Stimulated activated CD8-positive, alpha-beta memory T cell treated with anti-CD3 and anti-CD28 coated beads, Interleukin-12 subunit alpha, Interleukin-12 subunit beta, amount 100 ng/mL, for 1 hour (primary cell): ENCODE measurements around the gene DBH.
"Not testable (repeated sequence)": the region's sequence is repeated elsewhere in the genome, so short reads cannot be mapped to it uniquely, and the experiment has no call there.

Source experiments
- DNase-seq: peaks from one replicate; pipeline ENCODE4 v3.0.0-alpha.2; 2020; ENCODE audit warnings: low read depth

The DBH gene

GRCh38 chr9:133666845-133667244, 30.7 kb downstream of the DBH start:
- DNase-seq, result no peak

GRCh38 chr9:133667759-133668450, 31.7 kb downstream of the DBH start:
- no peak for DNase-seq

- no peak for DNase-seq
These were observed 33.1 kb downstream of the DBH start for GRCh38 chr9:133669182-133669801.

- DNase-seq, result no peak
These were observed 34.3 kb downstream of the DBH start for GRCh38 chr9:133670466-133670865.

GRCh38 chr9:133671371-133671770, 35.2 kb downstream of the DBH start:
- DNase-seq, result no peak

GRCh38 chr9:133672503-133673257, 36.5 kb downstream of the DBH start:
- DNase-seq, result no peak

- no peak for DNase-seq
These were observed 37.1 kb downstream of the DBH start for GRCh38 chr9:133673258-133673655.

- no peak for DNase-seq
These were observed 37.9 kb downstream of the DBH start for GRCh38 chr9:133674091-133674490.

- not testable (repeated sequence) for DNase-seq
These were observed 39.6 kb downstream of the DBH start for GRCh38 chr9:133675796-133676195.

- no peak for DNase-seq
These were observed 40.3 kb downstream of the DBH start for GRCh38 chr9:133676450-133676849.

GRCh38 chr9:133677126-133678010, 41.2 kb downstream of the DBH start:
- DNase-seq, result peak; percentile 36

GRCh38 chr9:133679056-133679455, 42.9 kb downstream of the DBH start:
- DNase-seq, result no peak

- DNase-seq, result no peak
These were observed 43.4 kb downstream of the DBH start for GRCh38 chr9:133679466-133680061.

- no peak for DNase-seq
These were observed 44.2 kb downstream of the DBH start for GRCh38 chr9:133680250-133680975.

- no peak for DNase-seq
These were observed 45.0 kb downstream of the DBH start for GRCh38 chr9:133680976-133681657.

GRCh38 chr9:133681658-133682306, 45.6 kb downstream of the DBH start:
- DNase-seq, result no peak

- no peak for DNase-seq
These were observed 46.8 kb downstream of the DBH start for GRCh38 chr9:133682818-133683585.

GRCh38 chr9:133683586-133684120, 47.5 kb downstream of the DBH start:
- peak; percentile 31 for DNase-seq
